Peyer's patch (tissue), 4 donors: ENCODE measurements around the gene APOBEC3A.

Experiments used
- CTCF ChIP-seq, 6 experiments: fragments of 450-650 bp in 4 of 6; fragments of 200-600 bp in 2 of 6; sonication (generic) in 1 of 6; IDR thresholded peaks; one replicate each; pipeline ENCODE4 v1.5.1; 2017 to 2019; ENCODE audit warnings: antibody characterized with exemption in 6 of 6, mild to moderate bottlenecking in 3 of 6, moderate library complexity in 1 of 6
- POLR2A ChIP-seq, 2 donors: fragments of 450-650 bp; IDR thresholded peaks; one replicate each; pipeline ENCODE4 v1.5.1; 2017; ENCODE audit warnings: antibody characterized with exemption in 2 of 2, mild to moderate bottlenecking in 2 of 2, moderate library complexity in 2 of 2

GRCh38 chr22:38965614-38966379 is 8.4 kb downstream of the APOBEC3A start:
- TF ChIP-seq POLR2A (IDR thresholded peaks at IDR 0.05) = no peak
- no peak for TF ChIP-seq CTCF (IDR thresholded peaks at IDR 0.05)
